GM18868 (cell line): ENCODE measurements around the gene HOXC11.

Source experiments
- ATAC-seq: cut with Tn5 transposase; IDR thresholded peaks from one replicate; pipeline ENCODE4 v1.9.1; 2021; ENCODE audit warnings: mild to moderate bottlenecking, moderate library complexity; ENCODE audit not compliant: unreplicated experiment

The HOXC11 gene

DNA sequence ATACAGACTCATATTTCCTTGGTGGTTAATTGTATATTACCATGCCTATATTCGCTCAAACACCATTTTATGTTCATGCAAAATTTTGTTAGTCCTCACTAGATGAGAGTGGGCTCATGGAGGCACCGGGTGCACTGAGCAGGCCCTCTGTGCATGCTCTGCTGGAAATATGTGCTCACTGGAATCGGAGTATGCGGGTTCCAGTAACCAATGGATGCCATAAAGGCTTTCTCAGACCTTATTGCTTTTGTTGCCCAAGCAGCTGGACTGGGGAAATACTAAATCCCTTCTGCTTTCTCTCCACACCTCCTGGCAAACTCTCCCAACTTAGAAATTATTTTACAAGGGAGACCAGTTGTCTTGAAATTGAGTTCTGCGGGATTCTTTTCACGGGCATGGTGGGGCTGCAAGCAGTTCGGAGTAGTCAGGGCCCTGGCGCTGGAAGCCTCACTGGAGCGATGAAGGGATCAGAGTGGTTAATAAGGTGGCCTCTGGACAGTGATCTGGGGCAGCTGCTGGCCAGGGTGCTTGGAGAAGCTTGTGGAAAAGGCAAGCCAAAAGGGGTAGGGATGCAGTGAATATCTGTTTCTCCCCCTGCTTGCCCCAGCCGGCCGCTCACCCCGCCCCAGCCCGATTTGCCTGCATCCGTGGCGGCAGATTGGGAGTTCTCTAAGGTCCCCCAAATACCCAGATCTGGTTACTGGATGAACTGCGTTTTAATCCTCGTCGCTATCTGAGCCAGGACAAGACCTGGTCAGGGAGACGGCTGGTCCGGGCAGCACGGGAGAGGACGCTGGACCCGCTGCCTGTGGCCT is 47.9 kb downstream of the HOXC11 start:
- ATAC-seq = no peak

DNA sequence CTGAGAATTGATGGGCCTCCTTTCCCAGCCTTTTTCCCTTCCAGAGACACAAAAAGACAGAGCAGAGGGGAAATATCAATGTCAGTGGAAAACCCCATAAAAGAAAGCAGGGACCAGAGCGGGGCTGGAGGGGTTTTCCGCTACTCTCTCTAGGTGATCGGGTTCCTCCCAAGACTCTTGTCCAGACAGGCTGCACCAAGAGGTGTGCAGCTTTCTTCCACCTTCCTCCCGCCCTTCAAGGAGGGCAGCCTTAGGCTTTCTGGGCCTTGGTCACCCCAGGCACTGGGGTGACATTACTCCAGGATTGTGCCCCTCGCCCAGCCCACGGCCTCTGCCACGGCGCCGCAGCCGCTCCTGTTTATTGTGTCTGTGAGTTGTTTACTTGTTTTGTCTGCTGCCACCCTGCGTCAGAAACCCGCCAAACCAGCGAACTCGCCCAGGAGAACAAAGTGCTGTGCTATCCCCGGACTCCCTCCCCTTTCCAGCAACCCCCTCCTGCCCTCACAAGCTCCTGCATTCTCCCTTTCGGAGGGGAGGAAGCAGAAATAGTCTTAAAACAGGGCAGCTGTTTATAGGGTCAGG is 48.6 kb downstream of the HOXC11 start:
- ATAC-seq = peak; percentile 25

DNA sequence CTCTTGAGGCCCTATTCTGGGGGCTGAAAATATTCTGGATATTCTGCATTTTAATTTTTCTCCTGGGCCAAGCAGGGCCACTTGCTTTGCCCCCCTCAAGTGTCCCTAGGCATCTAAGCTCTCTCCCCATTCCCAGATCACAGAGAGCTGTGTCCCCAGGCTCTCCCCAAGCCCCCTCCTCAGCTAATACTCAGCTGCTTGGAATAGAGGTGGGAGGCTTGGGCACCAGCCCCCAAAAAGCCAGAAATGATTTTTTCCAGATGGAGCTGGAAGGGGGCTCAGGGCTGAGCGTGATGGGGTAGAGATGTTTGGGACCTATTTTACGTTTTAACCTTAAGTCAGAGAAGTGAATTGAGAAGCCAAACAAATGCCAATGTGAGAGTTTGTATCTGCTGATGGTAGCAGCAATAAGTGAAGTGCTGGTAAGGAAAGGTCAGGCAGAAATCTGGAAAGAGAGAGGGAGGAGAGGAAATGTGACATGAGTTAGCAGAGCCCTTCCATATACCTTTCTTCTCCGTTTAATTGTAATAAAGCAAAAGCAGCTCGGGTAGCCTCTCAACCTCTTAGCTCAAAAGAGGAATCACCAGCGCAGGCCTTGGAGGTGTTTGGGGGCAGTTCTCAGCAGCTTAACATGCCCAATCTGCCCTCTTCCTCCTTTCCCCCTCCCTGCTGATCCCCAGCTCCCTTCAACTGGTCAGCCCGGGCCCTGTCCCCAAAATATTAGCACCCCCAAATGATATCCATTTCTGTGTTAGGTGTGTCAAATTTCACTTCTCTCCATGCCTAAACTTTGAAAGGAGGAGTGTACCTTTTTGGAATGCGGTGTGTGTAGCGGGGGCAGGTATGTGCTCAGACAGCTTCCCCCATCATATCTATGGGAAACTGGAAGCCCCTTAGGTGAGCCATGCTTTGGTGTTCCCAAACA is 50.3 kb downstream of the HOXC11 start:
- no peak for ATAC-seq

DNA sequence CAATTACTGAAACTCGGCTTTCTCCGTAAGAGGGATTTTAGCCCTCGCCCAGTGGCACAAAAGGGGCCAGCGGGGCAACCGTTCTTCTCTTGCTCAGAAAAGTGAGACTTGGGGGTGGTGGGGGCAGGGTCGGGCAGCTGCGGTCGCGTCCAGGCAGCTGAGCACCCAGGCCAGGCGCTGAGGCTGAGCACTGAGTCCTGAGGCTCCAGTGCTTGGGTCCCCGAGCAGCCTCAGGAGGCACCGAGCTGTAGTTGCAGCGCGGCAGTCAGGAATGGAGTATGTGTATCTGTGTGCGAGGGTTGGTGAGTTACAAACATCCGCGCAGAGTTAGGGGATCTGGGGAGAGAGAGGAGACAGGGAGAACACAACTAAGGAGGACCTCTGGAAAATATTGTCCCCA is 51.2 kb downstream of the HOXC11 start:
- no peak for ATAC-seq

DNA sequence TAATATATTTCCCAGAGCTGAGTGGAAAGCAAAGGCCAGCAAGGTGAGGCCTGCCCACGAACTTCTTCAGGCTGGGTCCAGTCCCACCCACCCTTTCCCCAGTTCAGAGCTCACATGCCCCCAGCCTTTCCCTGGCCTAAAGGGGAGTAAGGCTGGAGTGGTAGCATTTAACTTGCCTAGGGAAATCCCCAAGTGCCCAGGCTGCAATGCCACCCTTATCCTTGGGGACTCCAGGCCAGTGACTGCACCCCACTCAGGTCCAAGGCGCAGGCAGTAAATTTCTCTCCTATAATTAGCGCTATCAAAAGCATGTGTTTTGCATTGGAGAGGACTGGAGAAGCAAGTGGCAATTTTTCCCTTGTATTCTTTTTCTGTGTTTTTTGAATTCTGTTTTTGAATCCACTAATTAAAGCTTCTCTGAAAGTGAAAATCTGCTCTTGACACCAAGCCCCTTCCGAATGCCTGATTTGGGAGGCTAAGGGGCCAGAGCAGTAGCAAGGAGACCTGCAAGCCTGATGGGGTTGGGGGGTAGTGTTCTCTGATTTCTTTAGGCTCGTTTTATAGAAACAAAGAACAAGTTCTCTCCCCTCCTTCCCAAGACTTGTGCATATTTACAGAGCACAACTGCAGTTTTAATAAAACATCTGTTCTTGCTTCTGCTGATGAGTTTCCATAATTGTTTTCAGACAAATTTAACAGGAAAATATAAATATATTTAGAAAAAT is 51.8 kb downstream of the HOXC11 start:
- ATAC-seq = no peak

DNA sequence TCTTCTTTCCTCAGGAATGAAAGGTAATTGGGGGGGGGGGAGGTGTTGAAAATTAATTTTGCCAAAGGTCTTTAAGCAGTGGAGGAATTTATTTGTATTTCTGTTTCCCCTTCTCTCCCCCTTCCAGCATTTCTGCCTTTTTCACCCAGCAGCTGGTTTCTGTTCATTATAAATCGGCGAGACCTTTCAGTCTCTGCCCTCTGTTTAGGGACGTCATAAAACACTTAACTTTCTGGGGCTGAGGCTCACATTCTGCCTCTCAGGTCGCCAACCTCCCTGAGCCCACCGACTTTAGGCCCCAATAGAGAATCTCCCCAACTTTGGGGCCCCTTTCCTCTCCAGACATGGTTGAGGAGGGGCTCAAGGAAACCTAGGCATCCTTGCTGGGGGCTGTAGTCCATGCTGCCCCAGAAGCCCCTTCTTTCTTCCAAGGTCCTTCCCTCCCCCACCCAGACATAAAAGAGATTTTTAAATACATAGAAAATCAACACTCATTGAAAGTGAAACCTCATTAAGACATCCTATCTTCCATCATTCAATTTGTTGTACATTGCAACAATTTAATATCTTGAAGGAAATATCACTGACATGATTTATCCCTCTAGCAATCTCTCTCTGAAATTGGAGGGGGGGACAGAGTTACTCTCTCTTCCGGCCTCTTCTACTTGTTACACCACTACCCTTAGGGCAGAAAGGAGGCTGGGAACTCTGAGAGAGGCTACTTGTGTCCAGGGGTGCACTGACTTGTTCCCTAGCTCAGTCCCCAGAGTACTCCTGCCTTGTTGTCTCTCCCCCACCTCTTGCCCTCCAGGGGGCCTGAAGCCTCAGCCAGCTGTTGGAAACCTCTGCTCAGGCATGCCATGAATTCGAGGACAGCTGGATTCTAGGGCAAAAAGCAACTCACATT is 52.8 kb downstream of the HOXC11 start:
- ATAC-seq = no peak

DNA sequence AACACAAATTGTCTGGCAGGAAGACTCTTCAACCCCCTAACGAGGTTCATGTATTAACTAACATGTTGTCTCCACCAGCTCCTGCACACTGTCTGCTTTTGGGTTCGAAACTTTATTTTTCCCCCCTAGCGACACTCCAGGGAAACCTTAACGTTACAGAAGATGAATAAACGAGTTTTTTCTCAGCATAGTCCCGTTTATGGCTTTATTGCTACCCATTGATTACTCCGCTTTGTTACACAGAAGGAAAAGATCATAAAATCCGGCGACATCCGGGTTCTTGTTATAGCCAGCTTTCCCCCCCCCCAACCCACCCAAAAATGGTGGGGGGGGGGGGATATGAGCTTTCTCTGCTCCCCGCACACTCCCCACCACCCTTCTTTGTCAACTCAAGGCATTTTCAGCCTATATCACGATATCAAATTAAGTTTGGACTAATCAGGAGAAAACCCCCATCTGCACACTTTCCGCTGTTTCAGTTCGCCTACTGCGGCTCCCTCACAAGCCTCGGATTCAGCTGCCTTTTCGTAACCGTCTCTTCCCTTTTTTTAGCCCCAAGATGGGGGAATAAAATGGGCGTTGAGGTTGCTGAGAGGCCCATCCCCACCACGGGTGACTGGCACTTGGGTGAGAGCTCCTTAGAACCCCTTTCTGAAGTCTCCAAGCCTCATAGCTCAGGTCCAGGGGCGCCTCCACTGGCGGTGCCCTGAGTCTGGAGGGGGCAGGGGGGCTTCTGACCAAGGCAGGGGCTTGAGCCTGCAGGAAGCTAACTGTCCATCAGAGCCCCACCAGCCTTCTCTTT is 53.9 kb downstream of the HOXC11 start:
- ATAC-seq = no peak
